Measurements from ENCODE around the gene ZSWIM5. TPM values are rescaled to one million over a fixed set of nuclear protein-coding genes. Genes with fewer than 3 reads are reported as not detected.
"Not testable (repeated sequence)": the region's sequence is repeated elsewhere in the genome, so short reads cannot be mapped to it uniquely, and the experiment has no call there.

ZSWIM5 gene
- total and polyA plus RNA-seq, 10 donors = 0.15 to 4.7 (median 2.7) TPM

DNA sequence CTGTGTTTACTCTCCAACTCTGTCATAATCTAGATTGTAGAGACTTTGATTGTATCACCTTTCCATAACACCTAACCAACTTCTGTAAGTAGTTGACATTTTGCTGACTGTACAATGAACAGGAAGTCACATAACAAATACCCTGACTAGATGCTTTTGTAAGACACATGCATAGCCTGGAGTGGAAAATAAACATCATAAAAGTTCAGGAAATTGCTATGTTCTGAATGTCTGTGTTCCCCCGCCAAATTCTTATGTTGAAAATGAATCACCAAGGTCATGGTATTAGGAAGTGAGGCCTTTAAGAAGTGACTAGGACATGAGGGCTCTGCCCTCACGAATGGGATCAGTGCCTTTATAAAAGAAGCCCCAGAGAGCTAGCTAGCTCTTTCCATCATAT is 40.4 kb upstream of the ZSWIM5 start:
- no peaks in the 10 kb centered on the region for H3K4me1 ChIP-seq
- intact Hi-C loops (cut with DNase I; ENCODE audit: low total_unique reads) = no loop called here
- peak overlapping the region in 3 of 8 donors; percentile 18 to 40 (median 28) for H3K27ac ChIP-seq
- no peaks in the 10 kb centered on the region for H3K27me3 ChIP-seq (replicated peaks in 1 of 7)
- H3K36me3 ChIP-seq = no peaks in the 10 kb centered on the region
- DNase-seq = no peak
- H3K9me3 ChIP-seq = peaks cover 0 to 16% (median 2%) of the 10 kb centered on the region in 8 donors
- H3K4me3 ChIP-seq = no peak overlapping the region
- 46 to 68% (median 53%) methylated on average over 2 of the region's 2 CpGs for WGBS, 5 donors
- TF ChIP-seq, protein P1, sequence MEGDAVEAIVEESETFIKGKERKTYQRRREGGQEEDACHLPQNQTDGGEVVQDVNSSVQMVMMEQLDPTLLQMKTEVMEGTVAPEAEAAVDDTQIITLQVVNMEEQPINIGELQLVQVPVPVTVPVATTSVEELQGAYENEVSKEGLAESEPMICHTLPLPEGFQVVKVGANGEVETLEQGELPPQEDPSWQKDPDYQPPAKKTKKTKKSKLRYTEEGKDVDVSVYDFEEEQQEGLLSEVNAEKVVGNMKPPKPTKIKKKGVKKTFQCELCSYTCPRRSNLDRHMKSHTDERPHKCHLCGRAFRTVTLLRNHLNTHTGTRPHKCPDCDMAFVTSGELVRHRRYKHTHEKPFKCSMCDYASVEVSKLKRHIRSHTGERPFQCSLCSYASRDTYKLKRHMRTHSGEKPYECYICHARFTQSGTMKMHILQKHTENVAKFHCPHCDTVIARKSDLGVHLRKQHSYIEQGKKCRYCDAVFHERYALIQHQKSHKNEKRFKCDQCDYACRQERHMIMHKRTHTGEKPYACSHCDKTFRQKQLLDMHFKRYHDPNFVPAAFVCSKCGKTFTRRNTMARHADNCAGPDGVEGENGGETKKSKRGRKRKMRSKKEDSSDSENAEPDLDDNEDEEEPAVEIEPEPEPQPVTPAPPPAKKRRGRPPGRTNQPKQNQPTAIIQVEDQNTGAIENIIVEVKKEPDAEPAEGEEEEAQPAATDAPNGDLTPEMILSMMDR (IDR thresholded peaks at IDR 0.05 in 8 of 11, conservative IDR thresholded peaks at IDR 0.05 in 3 of 11) = no peak
- no peak for TF ChIP-seq POLR2A (IDR thresholded peaks at IDR 0.05)
- no peak for TF ChIP-seq POLR2AphosphoS5 (IDR thresholded peaks at IDR 0.05)

- H3K27me3 ChIP-seq (replicated peaks in 1 of 7); H3K36me3 ChIP-seq; DNase-seq; H3K4me1 ChIP-seq; H3K4me3 ChIP-seq; intact Hi-C loops (cut with DNase I; ENCODE audit: low total_unique reads): not testable (repeated sequence)
- H3K9me3 ChIP-seq = peaks cover 0 to 20% (median 4%) of the 10 kb centered on the region in 8 donors
- H3K27ac ChIP-seq = peak overlapping the region in 2 of 8 donors; percentile 28 to 40
- 72 to 86% (median 76%) methylated on average over 3 of the region's 3 CpGs for WGBS, 5 donors
Measured at GRCh38 chr1:45246359-45246758, 40.0 kb upstream of the ZSWIM5 start.

- Histone ChIP-seq H3K27me3 (replicated peaks in 1 of 7) (no peaks in the 10 kb centered on the region), H3K4me3 (no peak overlapping the region), H3K36me3 (no peaks in the 10 kb centered on the region), H3K4me1 (no peaks in the 10 kb centered on the region), H3K9me3 (peaks cover 0 to 30% (median 7%) of the 10 kb centered on the region in 8 donors), H3K27ac (no peak overlapping the region)
- DNase-seq = no peak
- TF ChIP-seq POLR2AphosphoS5 (IDR thresholded peaks at IDR 0.05) (no peak), POLR2A (IDR thresholded peaks at IDR 0.05) (no peak)
- TF ChIP-seq, protein P1 (IDR thresholded peaks at IDR 0.05 in 8 of 11, conservative IDR thresholded peaks at IDR 0.05 in 3 of 11) = no peak
- intact Hi-C loops (cut with DNase I; ENCODE audit: low total_unique reads) = no loop called here
Measured at GRCh38 chr1:45244660-45245059, 38.3 kb upstream of the ZSWIM5 start.

DNA sequence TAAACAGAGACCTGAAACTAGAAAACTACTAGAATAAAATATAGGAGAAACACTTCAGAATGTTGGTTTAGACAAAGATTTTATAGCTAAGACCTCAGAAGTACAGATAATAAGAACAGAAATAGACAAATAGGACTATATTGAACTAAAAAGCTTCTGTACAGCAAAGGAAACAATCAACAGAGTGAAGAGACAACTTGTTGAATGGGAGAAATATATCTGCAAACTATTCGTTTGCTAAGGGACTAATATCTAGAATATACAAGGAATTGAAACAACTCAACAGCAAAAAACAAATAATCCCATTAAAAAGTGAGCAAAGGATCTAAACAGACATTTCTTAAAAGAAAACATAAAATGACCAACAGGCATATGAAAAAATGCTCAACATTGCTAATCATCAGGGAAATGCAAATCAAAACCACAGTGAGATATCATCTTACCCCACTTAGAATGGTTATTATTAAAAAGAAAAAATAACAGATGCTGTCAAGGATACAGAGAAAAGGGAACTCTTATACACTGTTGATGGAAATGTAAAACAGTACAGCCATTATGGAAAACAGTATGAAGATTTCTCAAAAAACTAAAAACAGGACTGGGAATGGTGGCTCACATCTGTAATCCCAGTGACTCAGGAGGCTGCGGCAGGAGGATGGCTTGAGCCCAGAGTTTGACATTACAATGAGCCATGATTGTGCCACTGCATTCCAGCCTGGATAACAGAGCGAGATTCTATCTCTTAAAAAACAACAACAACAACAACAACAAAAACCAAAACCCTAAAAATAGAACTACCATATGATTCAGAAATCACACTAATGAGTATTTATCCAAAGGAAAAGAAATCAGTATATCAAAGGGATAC is 37.3 kb upstream of the ZSWIM5 start:
- Histone ChIP-seq H3K9me3 (peaks cover 0 to 30% (median 7%) of the 10 kb centered on the region in 8 donors), H3K4me1 (no peaks in the 10 kb centered on the region), H3K4me3 (no peak overlapping the region), H3K27me3 (replicated peaks in 1 of 7) (no peaks in the 10 kb centered on the region), H3K36me3 (no peaks in the 10 kb centered on the region), H3K27ac (no peak overlapping the region)
- intact Hi-C loops (cut with DNase I; ENCODE audit: low total_unique reads) = no loop called here
- no peak for TF ChIP-seq POLR2AphosphoS5 (IDR thresholded peaks at IDR 0.05)
- no peak for TF ChIP-seq POLR2A (IDR thresholded peaks at IDR 0.05)
- TF ChIP-seq, protein P1 (IDR thresholded peaks at IDR 0.05 in 8 of 11, conservative IDR thresholded peaks at IDR 0.05 in 3 of 11) = no peak
- 79 to 88% (median 87%) methylated on average over 3 of the region's 3 CpGs for WGBS, 5 donors
- no peak for DNase-seq
